HEK293 (cell line): Measurements from ENCODE around the gene NUDCD3.

ENCODE experiments used
- CTCF ChIA-PET: fragments of 350-600 bp; formaldehyde crosslinking; extraction: SDS; loops from one replicate; lab custom pipeline; 2021; ENCODE audit warnings: antibody characterized with exemption; lab: Yijun Ruan, JAX
- POLR2A ChIA-PET: fragments of 300-600 bp; formaldehyde crosslinking; extraction: SDS; loops from one replicate; lab custom pipeline; 2020; ENCODE audit warnings: antibody characterized with exemption, inconsistent platforms; lab: Yijun Ruan, JAX
- H3K27ac ChIP-seq: fragments of 200-500 bp; sonication (Bioruptor generic); 2 replicates; pipeline ENCODE4 v1.5.1; 2014; ENCODE audit warnings: low read depth, low read length, control low read depth, inconsistent platforms; ENCODE audit errors: extremely low read depth
- H3K36me3 ChIP-seq, 2 experiments: fragments of 200-500 bp in 1 of 2; sonication (Bioruptor generic) in 1 of 2; 1 replicate in 1 of 2; 2 replicates in 1 of 2; pipeline ENCODE4 v1.5.1; 2014 to 2017; ENCODE audit warnings: inconsistent platforms in 2 of 2, low read length in 2 of 2; ENCODE audit not compliant: control insufficient read depth in 2 of 2, insufficient read depth in 1 of 2
- H3K4me1 ChIP-seq: fragments of 200-500 bp; sonication (Bioruptor generic); 2 replicates; pipeline ENCODE4 v1.5.1; 2014; ENCODE audit warnings: mild to moderate bottlenecking, low read length, inconsistent platforms; ENCODE audit not compliant: control insufficient read depth, insufficient read depth
- H3K4me3 ChIP-seq: 2 replicates; pipeline ENCODE4 v1.5.1; 2011; ENCODE audit warnings: low read depth, mild to moderate bottlenecking, control low read depth, low read length, moderate library complexity
- H3K9me3 ChIP-seq: fragments of 200-500 bp; sonication (Bioruptor generic); 2 replicates; pipeline ENCODE4 v1.5.1; 2014; ENCODE audit warnings: low read depth, low read length, inconsistent platforms; ENCODE audit not compliant: control insufficient read depth, insufficient read depth
- KLF1 ChIP-seq: fragments of 450-650 bp; formaldehyde crosslinking; IDR thresholded peaks from 2 replicates; pipeline ENCODE4 v1.5.1; 2016; ENCODE audit warnings: missing biosample characterization, missing genetic modification characterization
- KLF9 ChIP-seq: fragments of 450-650 bp; formaldehyde crosslinking; IDR thresholded peaks from 2 replicates; pipeline ENCODE4 v1.5.1; 2016; ENCODE audit warnings: missing biosample characterization, missing genetic modification characterization, low read depth
- SP2 ChIP-seq: fragments of 450-650 bp; formaldehyde crosslinking; IDR thresholded peaks from 2 replicates; pipeline ENCODE4 v1.5.1; 2016; ENCODE audit warnings: missing biosample characterization, missing genetic modification characterization
- YY2 ChIP-seq: fragments of 450-650 bp; formaldehyde crosslinking; IDR thresholded peaks from 2 replicates; pipeline ENCODE4 v1.5.1; 2016; ENCODE audit warnings: missing biosample characterization, missing genetic modification characterization
- ZBTB20 ChIP-seq: fragments of 450-650 bp; formaldehyde crosslinking; IDR thresholded peaks from 2 replicates; pipeline ENCODE4 v1.5.1; 2016; ENCODE audit warnings: missing biosample characterization, missing genetic modification characterization
- ZBTB26 ChIP-seq: fragments of 450-650 bp; formaldehyde crosslinking; optimal IDR thresholded peaks from 2 replicates; pipeline ENCODE3; 2016; ENCODE audit warnings: missing biosample characterization, mild to moderate bottlenecking, missing genetic modification characterization
- ZBTB49 ChIP-seq: fragments of 450-650 bp; formaldehyde crosslinking; IDR thresholded peaks from 2 replicates; pipeline ENCODE4 v1.5.1; 2016; ENCODE audit warnings: missing biosample characterization, missing genetic modification characterization, low read depth
- ZFHX2 ChIP-seq: fragments of 450-650 bp; formaldehyde crosslinking; conservative IDR thresholded peaks from 2 replicates; pipeline ENCODE4 v1.5.1; 2016; ENCODE audit warnings: missing biosample characterization, missing genetic modification characterization
- ZIC2 ChIP-seq: fragments of 450-650 bp; formaldehyde crosslinking; IDR thresholded peaks from 2 replicates; pipeline ENCODE4 v1.5.1; 2016; ENCODE audit warnings: missing biosample characterization, missing genetic modification characterization
- ZNF114 ChIP-seq: fragments of 450-650 bp; formaldehyde crosslinking; IDR thresholded peaks from 2 replicates; pipeline ENCODE4 v1.5.0; 2017; ENCODE audit warnings: missing biosample characterization, missing genetic modification characterization
- ZNF18 ChIP-seq: fragments of 450-650 bp; formaldehyde crosslinking; IDR thresholded peaks from 2 replicates; pipeline ENCODE4 v1.5.1; 2016; ENCODE audit warnings: missing biosample characterization, missing genetic modification characterization
- ZNF223 ChIP-seq: fragments of 450-650 bp; formaldehyde crosslinking; IDR thresholded peaks from 2 replicates; pipeline ENCODE4 v1.5.1; 2016; ENCODE audit warnings: missing biosample characterization, missing genetic modification characterization
- ZNF24 ChIP-seq: fragments of 450-650 bp; formaldehyde crosslinking; IDR thresholded peaks from 2 replicates; pipeline ENCODE4 v1.5.1; 2016; ENCODE audit warnings: missing biosample characterization, missing genetic modification characterization
- ZNF248 ChIP-seq: fragments of 450-650 bp; formaldehyde crosslinking; IDR thresholded peaks from 2 replicates; pipeline ENCODE4 v1.5.1; 2017; ENCODE audit warnings: missing biosample characterization, missing genetic modification characterization
- ZNF362 ChIP-seq: fragments of 450-650 bp; formaldehyde crosslinking; IDR thresholded peaks from 2 replicates; pipeline ENCODE4 v1.5.1; 2016; ENCODE audit warnings: missing biosample characterization, missing genetic modification characterization
- ZNF404 ChIP-seq: fragments of 450-650 bp; formaldehyde crosslinking; IDR thresholded peaks from 2 replicates; pipeline ENCODE4 v1.5.1; 2017; ENCODE audit warnings: missing biosample characterization, missing genetic modification characterization
- ZNF501 ChIP-seq: fragments of 450-650 bp; formaldehyde crosslinking; IDR thresholded peaks from 2 replicates; pipeline ENCODE4 v1.5.1; 2016; ENCODE audit warnings: missing biosample characterization, missing genetic modification characterization
- ZNF513 ChIP-seq: fragments of 450-650 bp; IDR thresholded peaks from 2 replicates; pipeline ENCODE4 v1.5.1; 2018; ENCODE audit warnings: missing biosample characterization, missing genetic modification characterization
- ZNF549 ChIP-seq: fragments of 450-650 bp; IDR thresholded peaks from 2 replicates; pipeline ENCODE4 v1.5.1; 2018; ENCODE audit warnings: missing biosample characterization, missing genetic modification characterization, mild to moderate bottlenecking, inconsistent platforms, moderate library complexity
- ZNF555 ChIP-seq: fragments of 450-650 bp; formaldehyde crosslinking; conservative IDR thresholded peaks from 2 replicates; pipeline ENCODE4 v1.5.1; 2017; ENCODE audit warnings: missing biosample characterization, mild to moderate bottlenecking, missing genetic modification characterization, inconsistent platforms
- ZNF610 ChIP-seq: fragments of 450-650 bp; formaldehyde crosslinking; IDR thresholded peaks from 2 replicates; pipeline ENCODE4 v1.5.1; 2016; ENCODE audit warnings: missing biosample characterization, missing genetic modification characterization, borderline replicate concordance

Gene NUDCD3

GRCh38 chr7:44380831-44381493 lies 109.5 kb downstream of the NUDCD3 start:
- no peak overlapping the region for H3K27ac ChIP-seq
- POLR2A ChIA-PET = no interaction called here
- H3K4me1 ChIP-seq = no peaks in the 10 kb centered on the region
- H3K36me3 ChIP-seq = peaks cover 0 to 30% of the 10 kb centered on the region in 2 experiments; a peak in 1 of 3 replicates
- TF ChIP-seq ZNF610 (tag by site-specific recombination) = no peak
- no peak for TF ChIP-seq ZNF501 (tag by site-specific recombination)
- TF ChIP-seq ZNF18 (tag by site-specific recombination) = no peak
- no peak for TF ChIP-seq SP2 (tag by site-specific recombination)
- no peak for TF ChIP-seq ZNF404 (tag by site-specific recombination)
- no peak for TF ChIP-seq ZBTB49 (tag by site-specific recombination)
- TF ChIP-seq ZNF248 (tag by site-specific recombination) = no peak
- no peak for TF ChIP-seq KLF9
- no peak for TF ChIP-seq ZIC2 (tag by site-specific recombination)
- no peak for TF ChIP-seq ZFHX2
- TF ChIP-seq ZBTB26 (tag by site-specific recombination) = no peak
- TF ChIP-seq ZNF549 (tag by site-specific recombination) = no peak
- TF ChIP-seq ZNF513 (tag by site-specific recombination) = no peak
- no peak for TF ChIP-seq ZNF555 (tag by site-specific recombination)
- no peak overlapping the region for H3K4me3 ChIP-seq
- H3K9me3 ChIP-seq = no peaks in the 10 kb centered on the region
- CTCF ChIA-PET = interaction anchor here (0.5 kb wide), 1 partner anchor 31 kb away, joined by 3 read pairs; no protein-coding TSS in a partner anchor

- H3K36me3 ChIP-seq = peaks cover 0 to 24% of the 10 kb centered on the region in 2 experiments; a peak in 1 of 3 replicates
- ChIA-PET CTCF (interaction anchor here (0.5 kb wide), 1 partner anchor 31 kb away, joined by 3 read pairs; no protein-coding TSS in a partner anchor), POLR2A (no interaction called here)
Observed at GRCh38 chr7:44380189-44380830, 110.1 kb downstream of the NUDCD3 start.

More at GRCh38 chr7:44380189-44380830, 110.1 kb downstream of the NUDCD3 start:
- Histone ChIP-seq H3K9me3 (no peaks in the 10 kb centered on the region), H3K27ac (no peak overlapping the region), H3K4me3 (no peak overlapping the region), H3K4me1 (no peaks in the 10 kb centered on the region)
- TF ChIP-seq YY2 (tag by site-specific recombination) = no peak
- no peak for TF ChIP-seq ZBTB20
- TF ChIP-seq ZNF362 (tag by site-specific recombination) = no peak
- no peak for TF ChIP-seq ZNF114 (tag by site-specific recombination)
- no peak for TF ChIP-seq ZNF223
- no peak for TF ChIP-seq KLF1 (tag by site-specific recombination)
- no peak for TF ChIP-seq ZNF24 (tag by site-specific recombination)
- no peak for TF ChIP-seq ZNF18 (tag by site-specific recombination)
